Endothelial cell (in vitro differentiated cells): ENCODE measurements around the gene NCAM1. TPM values are rescaled to one million over a fixed set of nuclear protein-coding genes. Genes with fewer than 3 reads are reported as not detected.

ENCODE experiments used
- DNase-seq: peaks from one replicate; pipeline ENCODE4 v3.0.0; 2021; ENCODE audit warnings: low spot score
- H3K27ac Mint-ChIP-seq: one replicate; pipeline ENCODE4 v1.8.0; 2021; ENCODE audit warnings: mixed read lengths, inconsistent platforms; ENCODE audit not compliant: unreplicated experiment
- H3K27me3 Mint-ChIP-seq: one replicate; pipeline ENCODE4 v1.8.0; 2021; ENCODE audit warnings: mild to moderate bottlenecking, moderate library complexity, mixed read lengths, inconsistent platforms; ENCODE audit not compliant: unreplicated experiment
- H3K36me3 Mint-ChIP-seq: one replicate; pipeline ENCODE4 v1.8.0; 2021; ENCODE audit warnings: mild to moderate bottlenecking, low read depth, mixed read lengths, inconsistent platforms; ENCODE audit not compliant: unreplicated experiment
- H3K4me1 Mint-ChIP-seq: one replicate; pipeline ENCODE4 v1.8.0; 2021; ENCODE audit warnings: mild to moderate bottlenecking, mixed read lengths, inconsistent platforms; ENCODE audit not compliant: unreplicated experiment
- H3K4me3 Mint-ChIP-seq: one replicate; pipeline ENCODE4 v1.8.0; 2021; ENCODE audit warnings: mild to moderate bottlenecking, mixed read lengths, inconsistent platforms; ENCODE audit not compliant: unreplicated experiment
- H3K9me3 Mint-ChIP-seq: one replicate; pipeline ENCODE4 v1.8.0; 2021; ENCODE audit warnings: mixed read lengths, inconsistent platforms; ENCODE audit not compliant: unreplicated experiment
- total RNA-seq: library from RNA; stranded (reverse); fragmentation: NEBNext Ultra II Directional; extraction: Animal tissue kit (Norgen Biotek cat#: 25700); gene quantifications from one replicate; pipeline ENCODE4 v1.2.1, GENCODE V29; 2021; ENCODE audit not compliant: unreplicated experiment
- TF ChIP-seq, protein P1 (sequence below): fragments of 200-600 bp; sonication (generic); IDR thresholded peaks from one replicate; pipeline ENCODE4 v1.5.0; 2021; ENCODE audit warnings: antibody characterized with exemption; ENCODE audit not compliant: unreplicated experiment

NCAM1 gene
- total RNA-seq, 1 donor from 2014 or later, result 21.9 TPM

DNA sequence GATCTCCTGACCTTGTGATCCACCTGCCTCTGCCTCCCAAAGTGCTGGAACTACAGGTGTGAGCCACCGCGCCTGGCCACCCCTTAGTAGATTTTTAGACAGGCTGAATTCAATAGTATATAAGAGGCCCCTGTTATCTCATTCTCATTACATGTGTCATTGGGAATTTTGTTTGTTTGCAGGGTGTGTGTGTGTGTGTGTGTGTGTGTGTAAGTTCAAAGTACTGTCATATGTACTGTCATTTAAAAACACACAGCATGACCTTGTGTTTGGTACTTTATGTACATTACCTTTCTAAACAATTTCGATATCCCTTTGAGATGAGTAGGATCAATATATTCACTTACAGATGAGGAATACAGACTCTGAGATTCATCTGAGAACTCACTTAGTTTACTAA, 234.5 kb downstream of the NCAM1 start:
- Mint-ChIP-seq H3K9me3 (no peaks in the 10 kb centered on the region), H3K27ac (no peak overlapping the region), H3K4me1 (no peaks in the 10 kb centered on the region), H3K27me3 (no peaks in the 10 kb centered on the region), H3K4me3 (no peak overlapping the region), H3K36me3 (no peaks in the 10 kb centered on the region)
- no peak for DNase-seq
- TF ChIP-seq, protein P1, sequence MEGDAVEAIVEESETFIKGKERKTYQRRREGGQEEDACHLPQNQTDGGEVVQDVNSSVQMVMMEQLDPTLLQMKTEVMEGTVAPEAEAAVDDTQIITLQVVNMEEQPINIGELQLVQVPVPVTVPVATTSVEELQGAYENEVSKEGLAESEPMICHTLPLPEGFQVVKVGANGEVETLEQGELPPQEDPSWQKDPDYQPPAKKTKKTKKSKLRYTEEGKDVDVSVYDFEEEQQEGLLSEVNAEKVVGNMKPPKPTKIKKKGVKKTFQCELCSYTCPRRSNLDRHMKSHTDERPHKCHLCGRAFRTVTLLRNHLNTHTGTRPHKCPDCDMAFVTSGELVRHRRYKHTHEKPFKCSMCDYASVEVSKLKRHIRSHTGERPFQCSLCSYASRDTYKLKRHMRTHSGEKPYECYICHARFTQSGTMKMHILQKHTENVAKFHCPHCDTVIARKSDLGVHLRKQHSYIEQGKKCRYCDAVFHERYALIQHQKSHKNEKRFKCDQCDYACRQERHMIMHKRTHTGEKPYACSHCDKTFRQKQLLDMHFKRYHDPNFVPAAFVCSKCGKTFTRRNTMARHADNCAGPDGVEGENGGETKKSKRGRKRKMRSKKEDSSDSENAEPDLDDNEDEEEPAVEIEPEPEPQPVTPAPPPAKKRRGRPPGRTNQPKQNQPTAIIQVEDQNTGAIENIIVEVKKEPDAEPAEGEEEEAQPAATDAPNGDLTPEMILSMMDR, result no peak

DNA sequence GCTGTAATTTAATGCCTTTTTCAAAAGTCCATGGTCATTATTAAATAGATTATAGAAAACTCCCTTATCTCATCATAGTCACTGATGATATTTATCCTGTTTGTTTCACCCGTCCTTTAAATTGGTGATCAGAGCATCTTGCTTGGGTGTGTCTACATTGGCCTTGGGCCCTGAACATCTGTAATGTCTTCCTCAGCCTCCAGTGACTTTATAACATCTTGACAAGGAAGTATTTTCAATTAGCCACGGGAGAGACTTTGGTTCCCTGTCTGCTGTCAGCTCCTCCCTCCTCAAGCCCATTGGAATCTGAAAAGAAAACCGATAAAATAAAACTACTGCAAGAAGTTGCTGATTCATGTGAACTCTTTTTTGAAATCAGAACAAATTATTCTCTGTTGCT, 236.2 kb downstream of the NCAM1 start:
- Mint-ChIP-seq H3K4me3 (no peak overlapping the region), H3K27me3 (peaks cover 3% of the 10 kb centered on the region), H3K9me3 (no peaks in the 10 kb centered on the region), H3K4me1 (peaks cover 5% of the 10 kb centered on the region), H3K27ac (no peak overlapping the region), H3K36me3 (no peaks in the 10 kb centered on the region)
- DNase-seq, result no peak
- TF ChIP-seq, protein P1, result no peak

DNA sequence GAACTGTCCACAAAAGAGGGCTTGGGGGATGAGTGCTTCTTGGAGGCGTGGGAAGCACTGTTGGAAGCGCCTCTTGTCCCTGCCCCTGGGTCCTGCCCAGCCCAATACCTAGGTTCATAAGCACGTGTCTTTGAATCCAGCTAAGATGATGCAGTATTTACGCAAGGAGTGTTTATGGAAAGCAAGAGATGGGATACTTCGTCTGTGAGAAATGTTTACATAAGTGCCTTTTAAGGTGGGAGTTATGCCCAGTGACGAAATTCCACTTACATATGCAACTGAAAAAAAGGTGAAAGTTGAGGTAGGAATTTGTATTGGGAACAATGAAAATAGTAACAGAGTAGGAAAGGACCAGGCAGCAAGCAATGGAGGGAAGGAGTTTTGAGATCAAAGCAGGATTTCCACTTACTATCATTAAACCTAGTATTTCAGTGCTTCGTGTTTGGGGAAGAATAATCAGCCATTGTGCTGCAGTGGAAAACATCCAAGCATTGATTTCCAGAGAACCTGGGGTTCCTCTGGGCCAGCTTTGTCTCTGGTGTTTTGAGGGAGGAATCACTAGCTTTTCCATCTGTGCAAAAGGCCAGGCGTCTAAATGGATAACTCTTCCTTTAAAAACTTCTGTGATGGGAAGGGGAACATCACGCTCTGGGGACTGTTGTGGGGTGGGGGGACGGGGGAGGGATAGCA, 237.9 kb downstream of the NCAM1 start:
- Mint-ChIP-seq H3K9me3 (no peaks in the 10 kb centered on the region), H3K4me1 (peaks cover 8% of the 10 kb centered on the region), H3K36me3 (no peaks in the 10 kb centered on the region), H3K27ac (no peak overlapping the region), H3K27me3 (peaks cover 3% of the 10 kb centered on the region), H3K4me3 (no peak overlapping the region)
- no peak for DNase-seq
- TF ChIP-seq, protein P1, result no peak

DNA sequence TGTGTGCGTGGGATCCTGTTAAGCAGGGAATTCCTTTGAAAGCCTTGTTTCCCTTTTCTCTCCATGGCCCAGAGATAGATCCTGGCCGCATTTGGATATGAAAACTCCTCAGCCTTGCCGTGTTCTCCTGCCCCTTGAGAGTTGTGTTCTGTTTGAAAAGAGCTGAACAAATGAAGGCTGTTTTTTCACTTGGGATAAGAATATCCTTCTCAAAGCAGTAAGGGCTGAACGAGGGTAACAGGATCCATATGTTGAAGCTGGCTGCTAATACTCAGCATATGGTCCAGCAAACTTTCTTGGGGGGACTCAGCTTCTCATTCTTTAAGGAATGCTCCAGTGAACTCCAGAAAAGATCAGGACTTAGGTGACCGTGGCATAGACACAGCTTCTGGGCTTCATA, 238.6 kb downstream of the NCAM1 start:
- Mint-ChIP-seq H3K4me3 (no peak overlapping the region), H3K36me3 (no peaks in the 10 kb centered on the region), H3K27me3 (peaks cover 3% of the 10 kb centered on the region), H3K27ac (no peak overlapping the region), H3K9me3 (no peaks in the 10 kb centered on the region), H3K4me1 (peaks cover 8% of the 10 kb centered on the region)
- no peak for DNase-seq
- TF ChIP-seq, protein P1, result no peak

DNA sequence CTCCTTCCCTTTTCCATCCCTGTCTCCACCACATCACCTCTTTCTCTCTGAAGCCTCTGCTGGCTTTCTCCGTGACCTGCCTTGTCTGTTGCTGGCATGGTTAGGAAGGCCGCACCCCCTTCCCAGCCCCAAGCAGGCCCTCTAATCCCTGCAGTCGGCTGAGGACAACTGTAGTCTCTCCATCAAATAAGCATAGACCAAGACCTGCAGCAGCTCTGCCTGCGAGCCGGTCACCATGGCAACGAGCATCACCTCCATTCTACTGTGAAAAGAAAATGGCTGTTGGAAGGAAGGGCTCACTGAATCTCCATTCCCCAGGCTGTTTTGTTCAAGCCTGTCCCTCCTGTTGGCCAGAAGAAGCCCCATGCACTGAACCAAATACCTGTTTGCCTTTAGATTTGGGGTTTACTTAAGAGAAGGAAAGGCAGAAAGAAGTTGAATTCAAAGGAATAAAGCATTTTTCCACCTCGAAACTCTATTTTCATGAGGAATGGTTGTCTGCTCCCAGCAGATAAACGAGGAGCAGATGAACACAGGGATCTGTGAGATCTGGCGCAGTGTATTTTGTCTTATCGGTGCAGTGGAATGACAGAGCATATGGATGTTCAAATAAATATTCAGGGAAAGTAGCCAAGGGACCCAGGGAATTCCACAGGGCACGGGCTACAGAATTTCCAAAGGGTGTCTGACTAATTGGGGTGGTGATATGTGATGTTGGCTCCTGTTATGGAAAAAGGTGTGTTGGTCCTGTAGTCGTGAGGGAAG, 240.0 kb downstream of the NCAM1 start:
- Mint-ChIP-seq H3K4me3 (no peak overlapping the region), H3K9me3 (no peaks in the 10 kb centered on the region), H3K36me3 (no peaks in the 10 kb centered on the region), H3K4me1 (peaks cover 8% of the 10 kb centered on the region), H3K27ac (no peak overlapping the region), H3K27me3 (peaks cover 3% of the 10 kb centered on the region)
- no peak for DNase-seq
- TF ChIP-seq, protein P1, result no peak
